ENCODE data around the gene NOMO2. TPM values are rescaled to one million over a fixed set of nuclear protein-coding genes. Genes with fewer than 3 reads are reported as not detected.
"Not testable (repeated sequence)": the region's sequence is repeated elsewhere in the genome, so short reads cannot be mapped to it uniquely, and the experiment has no call there.

NOMO2 gene
- polyA plus RNA-seq, 1 donor (not counting 4 experiments of a cell fraction or from before 2014, with no cell fraction given), result 66.0 TPM

- H3K79me2 ChIP-seq (ENCODE audit: control insufficient read depth, insufficient read depth, low read length); H3K36me3 ChIP-seq (ENCODE audit: control insufficient read depth in 2 of 2, extremely low read depth in 1 of 2, insufficient read depth in 2 of 2, low read length in 2 of 2); DNase-seq (ENCODE audit: low read depth, low spot score); H3K9me3 ChIP-seq (ENCODE audit: control insufficient read depth, low read depth, low read length); dilution Hi-C loops (cut with MboI; ENCODE audit: extremely low pct_ligation_motif_present, low sequenced_read_pairs); H3K4me2 ChIP-seq (ENCODE audit: control insufficient read depth, extremely low read depth, insufficient read depth, low read depth, low read length); FAIRE-seq; H4K20me1 ChIP-seq (ENCODE audit: control insufficient read depth, extremely low read depth, insufficient read depth, low read length); H3K9me1 ChIP-seq (ENCODE audit: control insufficient read depth, extremely low read depth, insufficient read depth, low read length); H3K4me3 ChIP-seq (ENCODE audit: control insufficient read depth in 2 of 3, extremely low read depth in 1 of 3, insufficient read depth in 2 of 3, low read depth in 1 of 3, low read length in 3 of 3); H3K27me3 ChIP-seq (ENCODE audit: control insufficient read depth, extremely low read depth, insufficient read depth, low read length); H3K9ac ChIP-seq (ENCODE audit: control insufficient read depth, extremely low read depth, insufficient read depth, low read length); H3K27ac ChIP-seq (ENCODE audit: control insufficient read depth, insufficient read depth, low read length); H2AFZ ChIP-seq (ENCODE audit: control insufficient read depth, low read length); H3K4me1 ChIP-seq (ENCODE audit: control insufficient read depth, extremely low read depth, insufficient read depth, low read length): not testable (repeated sequence)
These were observed 11.1 kb upstream of the NOMO2 start for GRCh38 chr16:18572973-18573372.

- H3K27ac ChIP-seq (ENCODE audit: control insufficient read depth, insufficient read depth, low read length); H3K4me2 ChIP-seq (ENCODE audit: control insufficient read depth, extremely low read depth, insufficient read depth, low read depth, low read length); dilution Hi-C loops (cut with MboI; ENCODE audit: extremely low pct_ligation_motif_present, low sequenced_read_pairs); H2AFZ ChIP-seq (ENCODE audit: control insufficient read depth, low read length); H3K9ac ChIP-seq (ENCODE audit: control insufficient read depth, extremely low read depth, insufficient read depth, low read length); DNase-seq (ENCODE audit: low read depth, low spot score); H3K4me3 ChIP-seq (ENCODE audit: control insufficient read depth in 2 of 3, extremely low read depth in 1 of 3, insufficient read depth in 2 of 3, low read depth in 1 of 3, low read length in 3 of 3); H4K20me1 ChIP-seq (ENCODE audit: control insufficient read depth, extremely low read depth, insufficient read depth, low read length); H3K27me3 ChIP-seq (ENCODE audit: control insufficient read depth, extremely low read depth, insufficient read depth, low read length); H3K9me1 ChIP-seq (ENCODE audit: control insufficient read depth, extremely low read depth, insufficient read depth, low read length); H3K4me1 ChIP-seq (ENCODE audit: control insufficient read depth, extremely low read depth, insufficient read depth, low read length); H3K36me3 ChIP-seq (ENCODE audit: control insufficient read depth in 2 of 2, extremely low read depth in 1 of 2, insufficient read depth in 2 of 2, low read length in 2 of 2); H3K79me2 ChIP-seq (ENCODE audit: control insufficient read depth, insufficient read depth, low read length); H3K9me3 ChIP-seq (ENCODE audit: control insufficient read depth, low read depth, low read length); FAIRE-seq: not testable (repeated sequence)
These were observed 9.5 kb upstream of the NOMO2 start for GRCh38 chr16:18571307-18571850.

- H3K4me3 ChIP-seq (ENCODE audit: control insufficient read depth in 2 of 3, extremely low read depth in 1 of 3, insufficient read depth in 2 of 3, low read depth in 1 of 3, low read length in 3 of 3); H3K9me3 ChIP-seq (ENCODE audit: control insufficient read depth, low read depth, low read length); FAIRE-seq; H3K79me2 ChIP-seq (ENCODE audit: control insufficient read depth, insufficient read depth, low read length); H3K4me2 ChIP-seq (ENCODE audit: control insufficient read depth, extremely low read depth, insufficient read depth, low read depth, low read length); H3K27ac ChIP-seq (ENCODE audit: control insufficient read depth, insufficient read depth, low read length); DNase-seq (ENCODE audit: low read depth, low spot score); H3K36me3 ChIP-seq (ENCODE audit: control insufficient read depth in 2 of 2, extremely low read depth in 1 of 2, insufficient read depth in 2 of 2, low read length in 2 of 2); H3K9ac ChIP-seq (ENCODE audit: control insufficient read depth, extremely low read depth, insufficient read depth, low read length); H2AFZ ChIP-seq (ENCODE audit: control insufficient read depth, low read length); dilution Hi-C loops (cut with MboI; ENCODE audit: extremely low pct_ligation_motif_present, low sequenced_read_pairs); H3K4me1 ChIP-seq (ENCODE audit: control insufficient read depth, extremely low read depth, insufficient read depth, low read length); H4K20me1 ChIP-seq (ENCODE audit: control insufficient read depth, extremely low read depth, insufficient read depth, low read length); H3K27me3 ChIP-seq (ENCODE audit: control insufficient read depth, extremely low read depth, insufficient read depth, low read length); H3K9me1 ChIP-seq (ENCODE audit: control insufficient read depth, extremely low read depth, insufficient read depth, low read length): not testable (repeated sequence)
These were observed 8.8 kb upstream of the NOMO2 start for GRCh38 chr16:18570529-18571306.

- dilution Hi-C loops (cut with MboI; ENCODE audit: extremely low pct_ligation_motif_present, low sequenced_read_pairs); H2AFZ ChIP-seq (ENCODE audit: control insufficient read depth, low read length); DNase-seq (ENCODE audit: low read depth, low spot score); H3K36me3 ChIP-seq (ENCODE audit: control insufficient read depth in 2 of 2, extremely low read depth in 1 of 2, insufficient read depth in 2 of 2, low read length in 2 of 2); H3K4me1 ChIP-seq (ENCODE audit: control insufficient read depth, extremely low read depth, insufficient read depth, low read length); H3K9me3 ChIP-seq (ENCODE audit: control insufficient read depth, low read depth, low read length); H3K9me1 ChIP-seq (ENCODE audit: control insufficient read depth, extremely low read depth, insufficient read depth, low read length); H3K27me3 ChIP-seq (ENCODE audit: control insufficient read depth, extremely low read depth, insufficient read depth, low read length); FAIRE-seq; H4K20me1 ChIP-seq (ENCODE audit: control insufficient read depth, extremely low read depth, insufficient read depth, low read length); H3K79me2 ChIP-seq (ENCODE audit: control insufficient read depth, insufficient read depth, low read length): not testable (repeated sequence)
- H3K4me3 ChIP-seq (ENCODE audit: control insufficient read depth in 2 of 3, extremely low read depth in 1 of 3, insufficient read depth in 2 of 3, low read depth in 1 of 3, low read length in 3 of 3), result peak overlapping the region in 2 of 3 experiments; percentile 44 to 51
- peak overlapping the region; percentile 47 for H3K9ac ChIP-seq (ENCODE audit: control insufficient read depth, extremely low read depth, insufficient read depth, low read length)
- H3K27ac ChIP-seq (ENCODE audit: control insufficient read depth, insufficient read depth, low read length), result peak overlapping the region; percentile 8
- peak overlapping the region; percentile 45 for H3K4me2 ChIP-seq (ENCODE audit: control insufficient read depth, extremely low read depth, insufficient read depth, low read depth, low read length)
These were observed 1.3 kb downstream of the NOMO2 start for GRCh38 chr16:18560416-18561220.
